GM19452 (cell line): Measurements from ENCODE around the gene ZHX3.

Source experiments
- ATAC-seq: cut with Tn5 transposase; IDR thresholded peaks from one replicate; pipeline ENCODE4 v1.9.1; 2021; ENCODE audit not compliant: unreplicated experiment

Gene ZHX3

GRCh38 chr20:41317546-41318270 is at the start of gene ZHX3:
Gene ZHX3, minus strand, starts transcription at chr20:41317731. Its CDS starts 112,815 bp downstream, at chr20:41204916.
- ATAC-seq, result peak; percentile 96

GRCh38 chr20:41367393-41367695 is 49.8 kb upstream of the ZHX3 start:
- no peak for ATAC-seq

- ATAC-seq, result no peak
These were observed 49.2 kb upstream of the ZHX3 start, which contains the start of gene EMILIN3 for GRCh38 chr20:41366546-41367392. Gene EMILIN3, minus strand, starts transcription at chr20:41366818. Its CDS starts 184 bp downstream, at chr20:41366634.

- ATAC-seq, result no peak
These were observed 48.4 kb upstream of the ZHX3 start for GRCh38 chr20:41365777-41366545.

- no peak for ATAC-seq
These were observed 47.6 kb upstream of the ZHX3 start for GRCh38 chr20:41364967-41365765.

- ATAC-seq, result no peak
These were observed 46.8 kb upstream of the ZHX3 start for GRCh38 chr20:41364236-41364855.

- ATAC-seq, result no peak
These were observed 46.1 kb upstream of the ZHX3 start for GRCh38 chr20:41363601-41364000.

GRCh38 chr20:41362748-41363140 is 45.2 kb upstream of the ZHX3 start:
- ATAC-seq, result no peak

- ATAC-seq, result no peak
These were observed 44.5 kb upstream of the ZHX3 start for GRCh38 chr20:41361757-41362747.

GRCh38 chr20:41360831-41361756 is 43.6 kb upstream of the ZHX3 start:
- ATAC-seq, result no peak

GRCh38 chr20:41359541-41360011 is 42.0 kb upstream of the ZHX3 start:
- ATAC-seq, result no peak

GRCh38 chr20:41358717-41359116 is 41.2 kb upstream of the ZHX3 start:
- ATAC-seq, result no peak

- ATAC-seq, result no peak
These were observed 40.7 kb upstream of the ZHX3 start for GRCh38 chr20:41358230-41358629.

GRCh38 chr20:41357424-41358163 is 40.1 kb upstream of the ZHX3 start:
- no peak for ATAC-seq

- ATAC-seq, result no peak
These were observed 39.4 kb upstream of the ZHX3 start for GRCh38 chr20:41356951-41357350.

GRCh38 chr20:41355598-41356203 is 38.2 kb upstream of the ZHX3 start:
- ATAC-seq, result no peak

GRCh38 chr20:41355192-41355591 is 37.7 kb upstream of the ZHX3 start:
- no peak for ATAC-seq
